Measurements from ENCODE around the gene ARID2.

The ARID2 gene

DNA sequence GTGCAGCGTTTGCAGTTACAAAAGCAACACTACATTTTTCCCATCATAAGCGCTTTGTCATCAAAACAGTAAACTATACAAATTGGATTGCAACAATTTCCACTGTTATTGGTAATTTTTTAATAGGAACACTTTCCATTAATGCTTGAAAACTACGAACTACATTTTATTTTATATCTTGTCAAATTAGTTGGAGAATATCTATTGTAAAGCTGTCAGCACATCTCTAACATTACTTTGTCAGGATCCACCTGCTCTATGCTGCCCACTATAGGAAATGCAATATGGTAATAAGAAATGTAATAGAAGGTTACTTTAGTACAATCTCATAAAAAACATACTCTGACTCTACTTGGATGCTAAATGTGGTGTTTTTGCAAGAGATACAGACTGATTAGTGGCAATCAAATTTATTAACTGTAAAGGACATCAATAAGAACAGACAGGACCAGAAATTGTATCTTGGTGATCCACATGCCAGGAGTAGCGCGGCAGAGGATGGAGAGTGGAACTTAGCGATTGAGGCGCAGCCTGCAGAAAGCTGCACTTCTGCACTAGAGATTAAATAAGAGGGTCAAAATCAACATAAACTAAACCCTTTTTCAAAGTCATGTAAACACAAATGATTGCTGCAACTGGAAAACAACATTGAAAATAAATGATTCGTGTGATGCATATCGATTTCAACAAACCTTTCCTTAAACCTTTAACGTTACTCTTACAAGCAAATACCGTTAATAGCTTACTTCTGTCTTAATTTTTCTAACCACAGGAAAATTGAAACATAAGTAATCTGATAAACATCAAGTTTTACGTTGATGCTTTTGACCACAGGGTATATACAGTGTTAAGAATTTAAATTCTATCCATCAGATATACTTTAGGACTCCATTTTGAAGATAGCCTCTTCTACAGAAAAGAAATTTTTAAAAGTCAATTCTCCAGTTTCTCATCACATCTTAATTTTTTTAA, 3.6 kb upstream of the ARID2 start:
- DNase-seq, result peak; percentile 66

DNA sequence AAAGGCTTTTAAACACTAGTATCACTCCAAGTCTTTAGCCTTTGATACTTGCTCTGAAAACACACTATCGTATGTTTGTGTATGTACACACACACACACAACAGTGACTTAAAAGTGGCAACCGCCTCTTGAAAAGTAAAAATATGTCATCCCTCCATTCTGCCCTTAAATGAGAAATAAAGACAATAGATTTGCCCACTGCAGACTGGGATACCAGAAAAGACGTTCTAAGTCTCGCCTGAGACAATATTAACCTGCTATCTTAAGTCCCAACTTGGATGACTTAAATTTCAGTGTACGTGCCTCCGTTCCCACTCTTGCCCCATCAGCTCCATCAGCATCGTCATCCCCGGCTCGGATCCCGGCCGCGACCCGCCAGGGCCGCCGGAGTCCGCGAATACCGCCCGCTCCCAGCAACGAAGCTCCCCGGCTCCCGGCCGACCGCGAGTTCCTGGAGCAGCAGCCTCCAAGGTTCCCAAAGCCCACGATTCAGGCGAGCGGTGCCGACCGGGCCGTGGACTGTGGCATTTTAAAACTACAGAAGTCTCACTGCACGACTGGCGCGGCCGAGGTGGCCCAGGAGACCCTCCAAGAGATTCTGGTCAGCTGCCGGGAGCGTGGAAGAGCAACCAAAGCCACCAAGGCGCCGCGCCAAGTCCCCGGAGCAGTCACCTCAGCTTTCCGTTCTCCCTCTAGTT, 2.8 kb upstream of the ARID2 start:
- no peak for DNase-seq

DNA sequence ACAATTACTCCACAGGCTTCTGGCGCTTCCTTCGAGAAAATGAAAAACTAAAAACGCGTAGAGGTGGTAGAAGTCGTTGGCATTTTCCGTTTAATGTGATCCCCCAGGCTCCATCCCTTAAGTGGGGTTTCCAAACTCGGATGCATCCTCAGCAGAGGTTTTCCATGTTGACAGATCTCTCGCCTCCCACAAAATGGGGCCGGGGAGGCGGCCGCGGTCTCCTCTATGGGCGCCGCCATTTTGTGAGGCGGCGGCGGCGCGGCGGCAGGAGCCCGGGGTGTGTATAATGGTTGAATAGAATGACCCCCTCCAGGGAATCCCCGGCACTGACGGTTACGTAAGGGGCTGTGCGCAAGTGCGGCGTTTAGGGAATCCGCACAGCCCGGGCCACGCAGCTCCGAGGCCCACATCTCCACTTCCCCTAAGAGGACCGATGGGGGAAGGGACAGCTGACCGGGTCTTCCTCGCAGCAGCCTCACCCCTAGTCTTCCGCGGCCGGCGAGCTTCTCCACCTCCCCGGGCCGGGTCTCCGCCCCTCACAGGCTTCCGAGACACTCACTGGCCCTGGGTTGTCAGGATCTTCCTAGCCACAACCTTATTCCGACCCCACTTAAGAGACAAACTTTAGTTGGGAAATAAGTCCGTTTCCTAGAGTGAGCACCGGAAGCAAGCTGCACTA, 2.1 kb upstream of the ARID2 start:
- DNase-seq, result peak; percentile 92

DNA sequence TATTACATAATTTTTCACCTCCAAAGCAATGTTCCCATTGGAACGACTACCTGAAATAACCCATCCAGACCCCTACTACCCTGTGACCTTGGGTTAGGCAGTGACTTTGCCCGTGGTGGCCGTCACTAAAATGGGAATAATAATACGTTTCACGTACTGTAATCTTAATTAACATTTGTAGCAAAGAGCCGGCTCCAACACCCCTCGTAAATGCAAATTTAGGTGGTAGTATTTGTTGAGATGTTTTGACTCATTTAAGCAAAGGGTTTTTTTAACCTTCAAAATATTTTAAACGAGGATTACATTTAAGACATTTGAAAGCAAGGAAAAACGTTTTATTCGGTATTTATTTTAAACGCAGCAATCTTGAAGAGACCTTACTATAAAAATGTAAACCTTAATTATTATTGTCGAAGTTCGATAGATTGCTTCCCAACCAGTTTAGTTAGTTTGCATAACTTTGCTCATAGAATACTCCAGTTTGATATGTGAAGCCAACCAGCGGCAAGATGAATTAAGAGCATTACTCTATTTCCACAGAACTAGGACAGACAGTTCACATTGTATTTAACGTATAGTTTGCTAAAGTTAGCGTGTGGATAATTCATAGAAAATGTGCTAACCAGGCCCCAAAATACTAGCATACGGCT, 1.4 kb upstream of the ARID2 start:
- DNase-seq, result peak; percentile 85

DNA sequence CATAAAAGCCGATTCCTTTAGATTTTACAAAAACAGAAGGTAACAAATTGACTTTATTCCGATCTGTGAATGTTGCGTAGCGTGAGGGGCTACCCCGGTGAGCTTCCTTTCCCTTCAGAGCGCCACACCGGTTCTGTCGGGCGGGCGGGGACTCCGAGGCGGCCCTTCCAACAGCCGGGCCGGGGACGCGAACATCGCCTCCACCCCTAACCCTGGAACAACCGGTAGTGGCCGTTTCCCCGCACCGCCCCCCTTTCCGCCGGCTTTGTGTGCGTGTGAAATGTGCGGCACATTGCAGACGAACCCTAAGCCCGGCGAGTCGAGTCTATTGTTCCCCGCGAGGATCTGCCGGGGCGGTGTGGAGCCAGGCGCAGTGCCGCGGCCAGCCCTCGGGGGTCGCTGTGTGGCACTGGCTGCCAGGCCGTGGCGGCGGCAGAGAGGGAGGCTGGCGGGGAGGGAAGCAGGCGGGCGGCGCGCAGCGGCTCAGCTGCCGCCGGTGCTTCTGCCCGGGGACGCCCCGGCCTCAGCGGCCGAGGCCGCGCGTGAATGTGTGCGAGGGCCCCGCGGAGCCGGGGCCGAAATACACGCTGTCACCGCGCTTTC, 775 bp upstream of the ARID2 start:
- peak; percentile 88 for DNase-seq

DNA sequence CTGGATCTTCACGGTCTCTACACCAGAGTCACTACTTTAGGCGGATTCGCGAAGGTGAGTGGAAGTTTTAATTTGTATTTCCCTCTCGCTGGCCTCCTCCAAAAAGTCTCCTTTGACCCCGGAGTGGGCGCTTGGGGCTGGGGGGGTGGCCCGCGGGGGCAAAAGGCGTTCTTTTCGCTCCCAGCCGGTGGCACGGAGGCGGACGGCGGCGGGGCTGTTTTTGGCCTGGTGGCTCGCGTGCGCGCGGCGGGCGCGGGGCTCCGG, 510 bp downstream of the ARID2 start:
- DNase-seq, result no peak

DNA sequence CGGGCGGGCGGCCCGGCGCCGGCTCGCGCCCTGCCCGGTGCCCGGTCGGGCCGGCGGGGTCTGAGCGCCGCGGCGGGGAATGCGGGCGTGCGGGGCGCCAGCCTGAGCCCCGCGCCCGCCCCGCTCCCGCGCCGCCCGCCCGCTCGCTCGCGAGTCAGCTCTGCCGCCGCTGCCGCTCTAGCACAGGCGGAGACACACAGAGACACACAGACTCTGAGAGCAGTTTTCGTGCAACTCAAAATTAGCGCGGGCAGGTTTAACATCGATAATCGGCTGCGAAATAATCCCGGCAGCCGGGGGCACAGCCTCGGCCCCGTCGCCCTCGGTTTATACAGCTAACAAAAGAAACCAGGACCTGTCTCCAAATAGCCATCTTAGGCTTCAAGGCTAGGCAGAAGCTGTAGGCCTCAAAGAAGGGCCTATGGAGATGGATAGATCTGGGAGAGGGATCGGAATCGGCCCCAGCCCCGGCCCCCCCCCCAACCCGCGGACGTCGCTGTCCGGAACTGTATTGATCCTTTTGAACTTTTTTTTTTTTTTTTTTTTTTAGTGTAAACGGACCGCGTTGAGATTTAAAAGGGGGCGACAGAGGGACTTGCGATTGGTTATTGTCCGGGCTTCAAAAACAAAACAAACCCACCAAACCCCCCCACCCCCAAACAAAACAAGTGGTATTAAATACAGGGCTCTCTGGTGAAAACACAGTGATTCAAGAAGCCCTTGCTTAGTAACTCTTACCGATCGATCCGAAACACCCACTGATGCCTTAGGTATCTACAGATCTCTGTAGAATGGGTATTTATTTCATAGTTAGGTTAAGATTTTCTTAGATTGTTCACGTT, 1.1 kb downstream of the ARID2 start:
- peak; percentile 53 for DNase-seq

DNA sequence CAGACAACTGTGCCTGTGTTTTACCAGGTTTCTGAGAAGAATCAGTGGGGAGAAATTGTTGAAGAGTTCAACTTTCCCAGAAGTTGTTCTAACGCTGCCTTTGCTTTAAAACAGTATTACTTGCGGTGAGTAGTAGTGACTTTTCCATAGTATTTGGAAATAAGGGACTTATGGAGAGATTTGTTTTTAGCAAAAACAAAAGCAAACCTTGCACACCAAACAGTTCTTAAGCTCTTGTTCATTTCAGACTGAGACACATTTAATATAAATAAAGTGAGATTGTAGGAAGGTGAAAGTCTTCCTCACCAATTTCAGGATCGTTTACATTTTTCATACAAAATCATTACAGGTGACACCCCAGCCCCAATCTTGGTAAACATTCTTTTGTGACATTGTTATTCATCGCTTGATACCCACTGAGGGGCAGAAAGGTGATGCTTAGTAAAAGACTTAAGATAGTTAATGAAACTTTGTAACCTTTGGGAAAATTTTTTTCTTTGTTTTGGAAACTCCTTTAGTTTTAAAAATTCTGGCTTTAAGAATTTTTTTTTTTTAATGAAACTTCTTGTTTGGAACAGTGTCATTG, 1.8 kb downstream of the ARID2 start:
- no peak for DNase-seq

DNA sequence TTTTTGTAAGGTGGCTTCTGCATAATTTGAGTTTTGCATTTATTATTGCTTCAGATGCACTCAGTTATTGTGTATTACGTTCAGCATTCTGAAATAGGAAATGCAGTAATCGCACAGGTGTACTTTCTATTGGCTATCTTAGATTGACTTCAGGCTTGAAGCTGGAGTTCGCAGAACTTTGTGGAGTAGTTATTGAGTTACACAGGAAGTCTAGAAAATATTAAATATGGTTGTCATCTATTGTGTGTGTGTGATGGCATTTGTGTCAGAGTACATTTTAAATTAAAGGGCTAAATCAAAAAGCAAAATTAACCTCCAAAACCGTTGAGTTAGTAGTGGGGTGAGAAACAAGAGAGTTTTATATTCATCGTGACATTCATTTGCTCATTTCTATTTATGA, 2.7 kb downstream of the ARID2 start:
- DNase-seq, result no peak

DNA sequence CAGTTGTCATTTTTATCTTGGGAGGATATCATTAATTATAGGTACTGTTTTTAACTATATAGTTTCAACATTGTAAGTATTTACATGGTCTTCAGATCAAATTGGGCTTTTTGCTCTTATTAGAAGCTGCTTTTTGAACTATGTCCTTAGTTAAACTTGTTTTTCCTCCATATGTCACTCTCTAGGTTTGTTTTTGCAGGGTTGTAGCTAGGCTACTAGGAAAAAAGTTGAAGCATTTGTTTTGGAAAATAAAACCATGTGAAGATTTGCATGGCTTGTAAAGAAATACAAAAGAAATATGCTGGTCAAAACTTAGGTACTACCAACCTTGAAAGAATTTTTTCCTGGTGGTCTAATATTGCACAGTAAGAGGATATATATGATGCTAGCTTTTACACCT, 3.4 kb downstream of the ARID2 start:
- DNase-seq, result no peak

DNA sequence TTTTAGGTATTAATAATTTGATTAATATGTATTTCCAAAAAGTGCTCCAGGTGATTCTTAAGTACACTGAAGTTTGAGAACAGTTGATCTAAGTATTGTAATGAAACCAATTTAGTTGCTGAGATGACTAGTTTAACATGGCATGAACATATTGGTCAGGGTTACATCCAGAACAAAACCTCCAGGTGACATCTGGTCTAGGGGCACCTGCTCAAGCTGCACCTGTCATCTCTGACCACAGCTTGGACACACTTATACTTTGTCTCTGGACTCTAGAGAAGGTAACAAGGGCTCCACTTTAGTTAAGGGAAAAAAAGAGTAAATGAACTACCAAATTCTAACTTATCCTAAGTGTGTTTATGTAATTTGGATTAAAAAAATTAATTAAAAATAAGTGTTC, 8.1 kb downstream of the ARID2 start:
- no peak for DNase-seq

DNA sequence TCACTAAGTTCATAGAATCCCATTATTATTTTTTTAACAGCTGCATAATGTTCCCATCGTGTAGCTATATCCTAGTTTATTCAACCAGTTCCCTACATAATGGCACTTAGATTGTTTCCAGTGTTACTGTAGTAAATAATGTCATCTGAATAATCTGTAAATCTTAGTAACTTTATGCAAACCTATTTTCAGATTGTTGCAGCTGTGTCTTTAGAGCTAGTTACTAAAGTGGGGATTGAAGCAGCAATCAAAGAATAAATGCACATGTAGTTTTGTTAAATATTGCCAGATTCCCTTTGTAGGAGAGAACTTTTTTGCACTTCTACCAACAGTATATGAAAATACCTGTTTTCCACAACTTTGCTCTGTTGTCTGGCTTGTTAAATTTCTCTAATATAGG, 13.1 kb downstream of the ARID2 start:
- no peak for DNase-seq

DNA sequence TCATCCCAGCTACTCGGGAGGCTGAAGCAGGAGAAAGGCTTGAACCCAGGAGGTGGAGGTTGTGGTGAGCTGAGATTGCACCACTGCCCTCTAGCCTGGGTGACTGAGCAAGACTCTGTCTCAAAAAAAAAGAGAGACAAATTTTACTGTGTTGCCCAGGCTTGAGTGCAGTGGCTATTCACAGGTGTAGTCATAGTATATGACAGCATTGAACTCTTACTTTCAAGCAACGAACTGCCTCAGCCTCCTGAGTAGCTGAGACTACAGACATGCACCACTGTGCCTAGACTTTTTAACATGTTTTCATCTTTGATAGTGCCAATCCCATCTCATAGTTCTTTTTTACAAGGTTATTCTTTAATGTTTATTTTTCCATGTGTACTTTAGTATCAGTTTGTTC, 13.7 kb downstream of the ARID2 start:
- no peak for DNase-seq

DNA sequence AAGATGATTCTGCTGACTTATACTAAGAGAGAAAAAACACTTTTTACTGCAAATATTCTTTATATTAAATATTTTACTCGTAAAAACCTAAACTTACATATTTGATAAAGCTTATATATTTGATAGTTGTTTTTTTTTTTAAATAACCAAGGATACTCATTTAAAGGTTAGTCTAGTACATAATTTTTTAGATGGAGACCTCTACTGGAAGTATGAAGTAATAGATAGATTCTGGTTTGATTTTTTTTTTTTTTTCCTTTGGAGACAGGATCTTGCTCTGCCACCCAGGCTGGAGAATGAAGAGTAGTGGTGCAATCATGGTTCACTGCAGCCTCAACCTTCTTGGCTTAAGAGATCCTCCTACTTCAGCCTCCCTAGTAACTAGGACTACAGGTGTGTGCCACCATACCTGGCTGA, 16.4 kb downstream of the ARID2 start:
- no peak for DNase-seq

DNA sequence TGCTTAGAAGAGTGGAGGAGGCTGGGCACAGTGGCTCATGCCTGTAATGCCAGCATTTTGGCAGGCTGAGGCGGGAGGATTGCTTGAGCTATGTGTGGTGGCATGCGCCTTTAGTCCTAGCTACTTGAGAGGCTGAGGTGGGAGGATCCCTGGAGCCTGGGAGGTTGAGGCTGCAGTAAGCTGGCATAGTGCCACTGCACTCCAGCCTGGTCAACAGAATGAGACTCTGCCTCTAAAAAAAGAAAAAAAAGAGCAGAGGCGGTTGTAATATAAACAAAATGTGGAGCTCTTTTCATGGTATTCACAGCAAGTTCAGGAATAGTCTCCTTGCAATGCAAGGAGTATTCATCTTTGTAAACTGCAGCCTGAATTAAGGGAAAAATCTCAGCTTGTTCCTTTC, 27.2 kb downstream of the ARID2 start:
- no peak for DNase-seq

DNA sequence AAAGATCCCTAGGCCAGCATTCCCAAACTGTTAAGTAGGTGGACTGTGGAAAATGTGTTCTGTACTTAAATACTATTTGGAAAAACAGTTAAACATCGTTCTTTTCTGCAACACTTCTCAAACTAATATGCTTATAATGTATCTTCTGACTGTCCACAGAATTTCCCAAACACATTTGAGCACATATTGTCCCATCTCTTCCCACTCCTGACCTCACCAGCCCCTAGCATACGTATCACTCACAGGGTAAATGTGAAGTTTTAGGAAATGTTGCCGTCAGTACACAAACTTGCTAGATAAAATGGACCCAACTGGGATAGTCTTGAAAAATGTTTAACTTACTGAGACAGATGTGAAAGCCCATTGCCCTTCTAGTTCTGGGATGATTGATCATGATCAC, 27.7 kb downstream of the ARID2 start:
- DNase-seq, result no peak

DNA sequence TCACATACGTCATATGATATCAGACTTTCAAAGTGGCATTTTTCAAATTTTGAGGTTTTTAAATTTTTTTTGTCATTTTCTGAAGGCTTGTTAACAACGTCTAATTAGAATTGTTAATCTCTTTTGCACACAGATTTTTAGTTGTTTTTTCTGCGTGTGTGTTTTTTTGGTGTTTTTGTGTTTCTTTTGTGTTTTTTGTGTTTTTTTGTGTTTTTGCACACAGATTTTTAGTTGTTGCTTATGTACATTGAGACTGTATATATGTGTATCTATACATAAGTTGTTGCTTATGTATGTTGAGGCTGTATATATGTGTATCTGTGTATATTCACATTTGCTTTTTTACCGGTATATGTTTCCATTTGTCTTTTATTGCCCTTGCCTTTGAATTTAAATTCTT, 30.8 kb downstream of the ARID2 start:
- DNase-seq, result no peak

DNA sequence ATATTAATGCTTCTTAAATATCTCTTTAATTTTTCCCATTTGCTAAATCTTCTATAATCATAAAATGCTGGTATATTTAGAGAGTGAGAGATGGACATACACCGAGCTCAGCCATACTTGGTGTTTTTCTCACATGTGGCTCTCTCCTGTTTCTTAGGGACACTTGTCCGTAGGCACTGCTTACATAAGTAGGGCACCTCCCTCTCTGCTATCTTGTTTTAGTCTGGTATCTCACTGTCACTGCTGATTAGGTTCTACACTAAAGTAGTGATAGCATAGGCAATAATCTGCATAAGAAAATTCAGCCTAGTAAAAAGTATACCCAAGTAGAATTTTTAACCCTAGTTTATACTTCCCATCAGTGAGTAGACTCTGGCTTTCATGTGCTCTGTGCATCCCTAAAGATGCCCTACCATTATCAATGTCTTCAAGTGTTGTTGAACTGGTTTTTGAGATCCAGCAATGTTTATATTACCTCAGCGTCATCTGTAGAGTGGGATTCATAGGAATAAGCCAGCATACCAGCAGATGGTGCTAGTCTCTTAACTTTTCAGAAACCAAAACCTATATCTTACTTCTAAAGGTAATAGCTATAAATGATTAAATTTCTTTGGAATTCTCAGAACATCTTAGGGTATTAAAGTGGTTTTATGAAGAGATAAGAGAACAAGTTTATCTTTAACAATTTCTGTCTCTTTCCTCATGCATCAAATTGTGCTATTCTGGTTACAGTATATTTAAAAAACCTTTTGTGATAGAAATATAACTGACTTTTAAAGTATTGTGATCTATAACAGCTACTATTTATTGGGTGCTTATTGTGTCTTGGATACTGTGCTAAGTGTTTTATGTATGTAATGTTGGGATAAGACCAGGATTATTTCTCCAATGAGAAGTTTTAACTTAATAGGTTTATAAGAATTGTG, 32.9 kb downstream of the ARID2 start:
- peak; percentile 78 for DNase-seq

DNA sequence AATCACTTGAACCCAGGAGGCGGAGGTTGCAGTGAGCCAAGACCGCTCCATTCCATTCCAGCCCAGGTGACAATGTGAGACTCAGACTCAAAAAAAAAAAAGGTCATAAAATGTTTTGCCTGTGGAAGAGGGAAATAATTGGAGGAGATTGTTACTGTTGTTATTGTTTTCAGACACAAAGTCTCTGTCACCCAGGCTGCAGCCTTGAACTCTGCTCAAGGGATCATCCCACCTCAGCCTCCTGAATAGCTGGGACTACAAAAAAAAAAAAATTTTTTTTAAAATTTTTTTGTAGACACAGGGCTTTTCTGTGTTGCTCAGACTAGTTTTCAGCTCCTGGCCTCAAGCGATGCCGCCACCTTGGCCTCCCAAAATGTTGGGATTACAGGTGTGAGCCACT, 33.9 kb downstream of the ARID2 start:
- DNase-seq, result no peak

DNA sequence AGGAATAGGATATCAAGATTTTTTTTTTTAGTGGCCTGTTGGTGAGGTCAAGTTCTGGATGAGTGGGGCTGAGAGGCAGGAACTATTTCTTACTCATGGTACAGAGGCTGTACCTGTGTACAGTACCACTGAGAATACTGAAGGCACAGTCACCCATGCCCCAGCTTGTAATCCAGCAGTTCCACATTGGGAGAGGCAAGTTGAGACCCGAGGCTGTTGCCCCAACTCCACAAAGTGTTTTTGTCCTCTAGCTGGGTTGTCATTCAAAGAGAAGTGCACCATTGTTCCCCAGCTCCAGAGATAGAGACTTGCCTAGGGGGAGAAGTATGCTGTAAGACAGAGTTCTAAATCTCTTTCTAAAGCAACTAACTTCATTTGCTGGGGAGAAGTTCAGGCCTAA, 38.7 kb downstream of the ARID2 start:
- DNase-seq, result no peak

DNA sequence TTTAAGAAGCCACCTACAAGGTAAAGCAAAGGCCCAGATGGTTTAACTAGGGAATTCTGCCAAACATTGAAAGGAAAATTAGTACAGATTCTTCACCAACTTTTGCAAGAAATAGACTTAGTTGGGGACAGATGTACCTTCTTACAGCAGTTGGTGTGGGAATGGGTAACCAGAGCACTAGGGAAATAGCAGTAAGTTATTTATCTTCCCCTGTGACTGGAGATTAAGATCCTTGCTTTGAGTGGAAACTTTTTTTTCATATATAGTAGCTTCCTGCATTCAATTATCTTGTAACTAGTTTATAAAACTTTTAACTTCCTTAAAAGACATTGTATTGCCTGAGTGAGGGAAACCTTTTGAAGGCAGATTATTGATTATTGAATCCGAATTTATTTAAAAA, 44.2 kb downstream of the ARID2 start:
- no peak for DNase-seq

Measured in NCI-H510A treated with DMSO at 0.1 percent for 48 hours (cell line).